ENCODE results near the gene MOB3B.

The MOB3B gene

DNA sequence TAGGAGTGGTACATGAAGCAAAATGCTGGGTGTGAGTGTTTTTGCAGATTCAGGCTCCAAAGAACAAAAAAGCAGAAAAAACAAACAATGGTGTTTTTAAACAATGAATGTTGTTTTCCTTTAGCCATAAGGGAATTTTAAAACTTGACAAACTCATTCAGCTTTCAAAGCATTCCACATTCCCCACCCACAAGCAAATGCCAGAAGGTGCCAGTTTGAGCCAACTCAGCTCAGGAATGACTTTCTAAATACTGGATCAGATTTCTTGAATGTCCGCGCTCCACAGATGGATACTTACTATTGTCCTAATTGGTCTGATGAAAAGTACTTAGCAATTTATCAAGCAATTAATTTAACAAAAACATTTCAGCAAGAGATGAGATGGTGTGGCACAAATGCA, 12.9 kb upstream of the MOB3B start:
- in situ Hi-C loops (cut with HindIII; ENCODE audit: low sequenced_read_pairs) = no loop called here

DNA sequence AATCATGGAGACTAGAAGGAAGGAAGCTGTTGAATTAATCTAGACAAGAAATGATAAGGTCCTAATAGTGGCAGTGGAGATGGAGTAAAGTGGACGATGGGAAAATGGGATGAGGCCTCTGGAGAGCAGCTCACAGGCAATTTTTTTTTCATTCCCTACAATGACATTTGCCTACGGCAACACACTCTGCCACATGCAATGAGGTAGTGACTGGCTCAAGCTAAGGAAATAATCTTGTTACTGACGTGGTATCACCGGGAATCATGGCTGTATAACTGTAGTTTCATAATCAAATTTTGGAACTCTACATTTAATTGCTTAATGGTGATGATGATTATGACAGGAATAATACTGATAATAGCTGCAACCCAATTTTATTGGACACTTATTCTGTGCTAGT, 12.1 kb upstream of the MOB3B start:
- in situ Hi-C loops (cut with HindIII; ENCODE audit: low sequenced_read_pairs) = no loop called here

DNA sequence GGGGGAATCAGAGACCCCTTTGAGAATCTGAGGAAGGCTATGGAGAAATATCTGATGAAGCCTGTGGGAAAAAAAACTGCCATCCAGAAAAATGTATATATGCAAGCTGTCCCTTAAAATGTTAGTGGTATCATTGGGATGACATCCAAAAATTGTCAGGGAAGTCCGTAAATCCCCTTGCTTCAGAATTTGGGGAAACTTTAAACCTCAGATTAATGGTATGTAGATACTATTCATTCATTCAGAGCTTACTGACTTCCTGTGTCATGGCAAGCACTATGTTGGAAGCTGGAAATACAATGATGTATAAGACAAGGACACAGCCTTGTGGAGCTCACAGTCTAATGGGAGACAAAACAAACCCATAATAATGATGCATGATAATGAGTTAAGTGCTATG, 10.9 kb upstream of the MOB3B start:
- in situ Hi-C loops (cut with HindIII; ENCODE audit: low sequenced_read_pairs) = no loop called here

DNA sequence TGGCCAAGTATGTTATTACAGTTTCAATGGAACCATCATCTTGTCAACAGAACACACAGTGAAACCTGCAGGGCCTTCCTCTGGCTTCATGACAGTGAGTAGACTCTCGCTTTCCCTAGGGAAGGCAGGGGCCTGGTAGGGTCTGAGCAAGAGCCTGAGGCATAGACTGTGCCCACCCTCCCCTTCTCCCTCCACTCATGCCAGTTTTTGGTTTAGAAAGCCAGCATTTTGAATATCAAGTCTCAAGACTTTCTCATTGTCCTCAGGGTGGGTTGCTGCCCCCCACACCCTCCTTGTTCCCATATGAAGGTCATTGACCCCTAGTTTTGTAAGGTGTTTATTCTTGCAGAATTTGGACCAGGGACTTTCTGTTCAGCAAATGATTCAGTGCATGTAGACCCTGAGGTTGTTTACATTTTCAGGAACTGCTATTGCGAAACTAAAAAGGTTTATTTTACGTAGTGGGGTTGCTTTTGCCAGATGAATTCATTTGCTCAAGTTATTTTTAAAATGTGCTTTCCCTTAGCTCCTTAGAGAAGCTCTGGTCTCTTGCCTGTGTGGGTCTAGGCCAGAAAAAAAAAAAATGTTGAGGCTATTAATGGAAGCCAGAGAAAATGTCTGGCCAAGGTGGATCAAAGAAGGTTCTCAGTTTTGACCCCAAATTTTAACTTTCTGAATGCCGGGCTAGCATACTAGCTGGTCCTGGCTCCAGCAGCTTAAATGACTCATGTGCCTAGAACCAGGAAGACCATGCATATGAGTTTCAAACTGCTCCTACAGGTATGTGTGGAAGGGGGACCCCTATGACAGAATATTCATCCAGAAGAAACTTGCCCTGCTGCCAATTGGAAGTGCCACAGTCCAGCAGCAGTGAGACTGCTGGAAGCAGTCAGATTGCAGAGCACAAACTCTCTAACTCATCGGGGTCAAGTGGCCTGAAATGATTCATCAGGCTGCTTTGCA, 10.1 kb upstream of the MOB3B start:
- in situ Hi-C loops (cut with HindIII; ENCODE audit: low sequenced_read_pairs) = no loop called here

DNA sequence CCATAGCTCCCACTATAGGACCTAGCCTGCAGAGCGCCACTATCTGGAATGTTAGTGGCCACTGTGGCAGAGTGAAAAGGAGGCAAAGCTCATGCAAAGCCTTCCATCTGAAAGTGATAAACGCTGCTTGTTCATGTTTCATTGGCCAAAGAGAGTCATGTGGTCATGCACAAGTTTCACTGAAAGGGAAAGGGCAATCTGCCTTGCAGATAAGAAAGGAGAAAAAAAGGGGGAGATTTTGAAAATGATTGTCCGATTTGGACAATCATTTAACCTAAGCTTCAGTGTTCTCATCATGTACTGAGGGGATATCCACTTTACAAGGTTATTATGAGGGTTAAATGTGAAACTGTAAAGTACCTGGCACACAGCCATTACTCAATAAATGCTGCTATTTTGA, 9.0 kb upstream of the MOB3B start:
- in situ Hi-C loops (cut with HindIII; ENCODE audit: low sequenced_read_pairs) = no loop called here

DNA sequence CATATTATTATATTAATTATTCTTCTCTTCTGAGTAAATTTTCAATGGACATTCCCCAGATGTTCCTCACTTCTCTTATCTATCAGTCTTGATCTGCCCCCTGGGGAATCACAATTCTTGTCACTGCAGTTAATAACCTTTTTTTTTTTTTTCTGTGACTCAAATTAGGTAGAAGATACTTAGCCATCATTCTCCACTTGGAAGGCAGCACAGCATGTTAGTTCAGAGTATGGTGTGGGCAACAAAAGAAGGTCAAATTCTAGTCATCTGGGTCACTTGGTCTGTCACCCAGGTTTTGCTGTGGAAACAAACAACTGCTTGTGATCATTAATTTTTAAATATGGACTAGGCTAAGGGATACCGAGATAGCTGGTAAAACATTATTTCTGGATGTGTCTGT, 8.1 kb upstream of the MOB3B start:
- in situ Hi-C loops (cut with HindIII; ENCODE audit: low sequenced_read_pairs) = no loop called here

DNA sequence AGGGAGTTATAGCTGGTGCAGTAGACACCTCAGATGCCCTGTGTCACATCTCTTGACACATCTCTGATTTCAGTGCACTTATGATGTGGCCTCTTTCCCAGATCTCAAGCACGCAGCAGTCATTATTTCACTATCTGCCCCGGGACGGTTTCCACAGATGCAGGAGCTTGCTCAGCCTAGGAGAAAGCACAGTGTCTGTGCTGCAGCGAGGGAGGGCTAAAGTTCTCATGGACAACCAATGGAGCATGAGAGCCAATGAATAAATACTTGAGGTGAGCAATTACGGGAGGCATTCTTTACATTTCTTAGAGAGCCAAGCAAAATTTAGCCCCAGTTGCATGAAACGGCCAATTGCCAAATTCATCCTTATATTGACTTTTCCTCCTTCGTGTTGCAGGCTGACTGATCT, 7.4 kb upstream of the MOB3B start:
- in situ Hi-C loops (cut with HindIII; ENCODE audit: low sequenced_read_pairs) = no loop called here

DNA sequence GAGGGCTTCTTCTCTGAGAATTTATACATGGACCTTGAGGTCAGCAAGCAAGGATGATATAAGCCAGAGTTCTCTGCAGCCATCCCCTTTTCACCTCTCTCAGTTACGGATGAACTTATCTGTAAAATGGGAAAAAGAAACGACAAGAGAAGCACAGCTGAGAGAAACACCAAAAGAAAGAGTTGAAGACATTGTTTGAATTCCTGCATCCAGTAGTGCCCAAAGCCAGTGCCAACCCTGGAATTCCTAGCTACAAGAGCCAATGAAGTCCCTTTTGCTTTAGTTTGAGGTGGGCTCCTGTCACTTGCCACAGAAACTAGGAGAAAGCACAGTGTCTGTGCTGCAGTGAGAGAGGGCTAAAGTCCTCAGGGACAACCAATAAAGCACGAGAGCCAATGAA, 6.6 kb upstream of the MOB3B start:
- in situ Hi-C loops (cut with HindIII; ENCODE audit: low sequenced_read_pairs) = no loop called here

DNA sequence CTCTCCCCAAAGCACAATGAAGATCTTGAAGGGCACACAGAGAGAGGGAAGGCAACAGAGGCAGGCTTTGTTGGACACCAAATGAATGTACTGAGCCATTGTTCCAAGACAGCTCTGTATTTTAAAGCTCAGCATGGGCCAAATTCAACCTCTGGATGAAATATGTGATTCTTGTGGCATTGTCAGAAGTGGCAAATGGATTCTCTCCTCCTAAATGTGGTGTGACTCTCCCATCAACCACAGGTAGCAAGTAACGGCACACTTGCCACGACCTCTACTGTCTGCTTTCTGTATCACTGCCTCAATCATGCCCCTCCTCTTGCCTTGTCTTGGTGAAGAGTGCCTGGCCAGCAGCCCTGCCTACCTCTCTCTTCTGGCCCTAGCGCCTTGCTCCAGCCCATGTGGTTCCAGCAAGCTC, 6.1 kb upstream of the MOB3B start:
- in situ Hi-C loops (cut with HindIII; ENCODE audit: low sequenced_read_pairs) = no loop called here

DNA sequence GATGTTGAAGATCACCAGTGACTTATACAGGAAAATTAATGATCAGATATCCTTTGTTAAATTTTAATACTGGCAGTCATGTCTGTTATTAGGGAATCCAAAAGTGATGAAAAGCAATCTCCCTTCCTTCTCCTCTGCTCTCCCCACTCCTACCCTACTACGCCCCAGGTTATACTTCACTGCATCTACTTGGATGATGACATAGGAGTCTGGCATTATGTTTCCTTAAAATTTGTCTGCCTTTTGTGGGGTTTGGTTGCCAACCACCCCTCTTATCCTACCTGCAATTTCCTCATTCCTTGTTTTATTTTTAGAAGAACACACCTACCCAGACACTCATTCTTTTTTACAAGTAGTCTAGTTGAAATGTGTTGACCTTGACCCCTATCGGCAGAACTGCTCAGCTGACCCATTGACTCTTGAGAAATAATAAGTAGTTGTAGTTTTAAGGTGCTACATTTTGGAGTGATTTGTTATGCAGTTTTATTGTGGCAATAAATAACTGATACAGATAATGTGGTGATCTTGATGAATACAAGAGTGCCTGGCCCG, 5.1 kb upstream of the MOB3B start:
- in situ Hi-C loops (cut with HindIII; ENCODE audit: low sequenced_read_pairs) = no loop called here

DNA sequence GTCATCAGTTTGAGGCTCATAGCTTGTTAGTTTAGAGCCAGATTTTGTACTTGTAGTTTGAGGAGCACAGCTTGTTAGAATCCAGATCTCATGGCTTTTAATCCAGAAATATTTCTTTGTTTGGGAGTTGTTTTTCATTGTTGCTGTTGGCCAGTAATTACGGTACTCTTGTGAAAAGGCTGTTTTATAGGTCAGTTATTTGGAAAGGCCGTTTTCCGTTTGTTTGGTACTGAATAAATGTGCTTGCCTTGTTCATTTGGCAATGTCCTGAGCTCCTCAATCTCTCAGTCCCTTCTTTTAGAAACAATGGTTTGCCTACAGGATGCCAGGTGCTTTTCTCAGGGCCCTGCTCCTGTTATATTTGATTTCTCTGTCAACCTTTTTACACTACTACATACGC, 4.5 kb upstream of the MOB3B start:
- in situ Hi-C loops (cut with HindIII; ENCODE audit: low sequenced_read_pairs) = no loop called here

DNA sequence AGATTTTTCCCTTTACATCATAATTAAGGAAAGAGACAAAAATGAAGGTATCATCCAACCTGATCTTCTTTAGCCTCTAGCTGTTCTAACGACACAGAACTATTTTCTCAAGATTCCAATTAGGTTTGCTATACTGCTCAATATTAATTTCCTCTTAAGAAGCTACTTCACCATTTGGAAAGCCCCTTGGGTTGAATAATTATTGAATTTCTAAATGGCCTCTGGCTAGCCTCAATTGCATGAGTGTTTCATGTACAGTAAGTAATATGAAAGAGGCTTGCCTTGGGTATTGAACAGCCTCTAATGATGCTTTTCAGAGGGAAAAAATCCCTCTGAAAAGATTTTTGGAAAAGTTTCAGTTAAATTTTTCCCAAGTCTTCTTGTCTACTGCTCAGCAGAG, 3.7 kb upstream of the MOB3B start:
- in situ Hi-C loops (cut with HindIII; ENCODE audit: low sequenced_read_pairs) = no loop called here

DNA sequence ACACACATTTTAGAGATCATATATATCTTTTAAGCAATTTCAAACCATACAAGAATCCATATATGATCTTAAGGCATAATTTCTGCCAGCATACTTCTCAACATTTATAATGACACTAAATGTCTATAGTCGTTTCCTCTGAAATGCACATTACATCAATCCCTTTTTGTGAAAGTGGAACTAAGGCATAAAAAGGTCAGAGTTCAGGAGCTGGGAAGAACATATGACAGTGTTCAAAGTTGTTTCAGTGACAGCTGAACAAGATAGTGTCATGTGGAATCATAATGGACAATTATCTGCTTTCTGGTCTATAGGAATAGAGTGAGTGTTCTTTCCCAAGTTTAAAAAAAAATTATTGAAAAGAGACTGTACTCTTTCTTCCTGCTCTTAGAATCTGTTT, 2.4 kb upstream of the MOB3B start:
- in situ Hi-C loops (cut with HindIII; ENCODE audit: low sequenced_read_pairs) = no loop called here

DNA sequence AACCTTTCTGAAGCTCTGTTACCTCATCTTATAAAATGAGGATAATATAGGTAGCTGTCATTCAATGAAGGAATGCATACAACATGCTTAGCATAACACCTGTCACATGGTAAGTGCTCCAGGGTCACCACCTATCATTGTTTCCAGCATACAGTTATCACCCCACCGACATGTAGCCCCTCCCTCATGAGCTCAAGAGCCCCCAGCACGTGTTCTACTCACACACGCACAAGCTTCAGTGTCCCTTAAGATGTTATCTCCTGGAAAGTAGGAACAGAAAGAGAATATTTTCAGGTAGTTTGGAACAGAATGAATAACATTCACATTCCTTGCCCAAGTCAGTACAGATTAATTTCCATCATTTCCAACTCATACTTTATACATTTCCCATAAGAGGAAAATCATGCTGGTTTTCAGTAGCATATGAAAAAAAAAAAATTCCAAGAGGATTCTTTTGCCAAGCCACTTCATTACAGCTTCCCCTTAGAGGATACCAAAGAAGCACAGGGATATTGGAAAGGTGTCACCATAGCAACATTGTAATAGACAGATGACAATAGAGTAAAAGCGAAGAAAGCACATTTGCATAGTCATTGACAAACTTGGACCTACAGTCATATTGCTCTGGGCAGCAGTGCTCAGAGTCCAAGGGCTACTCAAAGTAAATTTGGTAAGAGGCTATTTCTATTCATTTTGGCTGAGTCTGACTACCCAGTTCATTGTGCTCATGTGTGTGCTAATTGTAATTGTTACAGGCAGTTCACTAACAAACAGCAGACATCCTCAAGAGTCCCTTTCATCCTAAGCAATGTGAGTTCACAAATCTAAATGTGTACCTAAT, 1.5 kb upstream of the MOB3B start:
- in situ Hi-C loops (cut with HindIII; ENCODE audit: low sequenced_read_pairs) = no loop called here

DNA sequence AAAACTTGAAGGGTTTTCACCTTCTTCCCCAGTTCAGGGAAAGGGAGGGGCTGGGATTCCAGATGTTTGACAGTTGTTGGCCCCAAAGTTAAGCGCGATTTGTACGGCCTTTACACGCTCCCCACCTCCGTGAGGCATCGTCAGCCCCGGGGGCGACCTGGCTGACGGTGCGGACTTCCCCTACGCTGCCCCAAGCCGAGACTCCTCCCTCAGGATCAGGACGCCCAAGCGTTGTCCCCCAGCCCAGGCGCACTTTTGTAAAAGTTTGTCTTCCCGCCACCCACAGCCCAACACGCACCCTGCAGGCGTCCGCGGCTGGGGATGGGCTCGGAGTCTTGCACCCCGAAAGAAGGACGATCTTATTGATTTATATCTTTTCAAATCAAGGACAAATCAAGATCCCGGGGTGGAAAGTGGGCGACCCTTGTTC, 713 bp downstream of the MOB3B start:
- in situ Hi-C loops (cut with HindIII; ENCODE audit: low sequenced_read_pairs) = no loop called here

DNA sequence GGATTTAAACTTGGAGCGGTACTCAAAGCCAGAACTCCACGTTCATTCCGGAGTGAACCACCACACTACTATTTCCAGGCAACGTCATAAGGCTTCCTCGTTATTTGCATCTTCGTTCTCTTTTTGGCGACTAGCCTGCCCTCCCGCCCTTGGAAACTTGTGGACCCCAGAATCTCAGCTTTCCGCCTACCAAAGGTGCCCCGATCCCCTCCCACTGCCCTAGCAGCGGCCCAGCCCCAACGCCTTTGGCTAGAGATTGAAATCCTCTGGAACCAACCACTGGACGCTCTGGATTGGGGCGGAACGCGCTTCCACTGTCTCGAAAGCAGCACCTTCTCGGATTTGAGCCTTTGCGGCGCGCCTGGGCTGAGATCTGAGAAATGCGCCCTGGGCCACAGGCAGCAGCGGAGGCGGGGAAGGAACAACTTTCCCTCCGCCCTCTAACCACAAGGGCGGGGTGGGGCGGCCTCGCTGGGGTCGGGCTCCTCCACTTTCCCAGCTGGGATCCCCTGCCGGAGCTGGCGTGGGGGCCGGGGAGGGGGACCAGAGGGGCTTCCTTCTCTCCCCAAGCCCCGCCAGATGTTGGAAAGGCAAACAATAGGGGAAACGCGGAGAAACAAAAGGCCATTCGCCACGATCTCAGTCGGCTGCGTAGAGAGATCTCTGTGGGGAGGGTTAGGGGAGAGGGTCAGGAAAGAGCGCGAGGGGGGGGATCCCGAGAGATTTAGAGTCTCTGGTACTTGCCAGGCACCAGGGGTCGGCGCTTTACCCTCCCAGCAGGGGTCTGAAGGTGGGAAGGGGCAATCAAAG, 1.3 kb downstream of the MOB3B start:
- in situ Hi-C loops (cut with HindIII; ENCODE audit: low sequenced_read_pairs) = no loop called here

DNA sequence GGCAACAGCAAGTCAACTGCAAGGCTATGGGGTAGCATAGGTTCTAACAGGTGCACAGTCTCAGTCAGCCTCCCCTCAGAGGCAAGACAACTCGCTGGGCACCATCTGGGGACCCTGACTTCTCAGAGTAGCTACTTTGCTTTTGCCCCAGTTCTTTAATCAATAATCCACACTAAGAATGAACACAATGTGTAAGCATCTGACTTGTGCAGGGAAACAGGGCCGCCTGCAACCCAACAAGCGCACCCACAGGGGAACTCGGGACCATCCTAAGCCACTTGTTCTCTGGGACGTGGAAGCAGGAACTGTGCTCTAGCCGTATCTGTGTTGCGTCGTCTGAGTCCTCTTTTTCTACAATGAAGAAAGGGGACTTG, 1.9 kb downstream of the MOB3B start:
- in situ Hi-C loops (cut with HindIII; ENCODE audit: low sequenced_read_pairs) = no loop called here

DNA sequence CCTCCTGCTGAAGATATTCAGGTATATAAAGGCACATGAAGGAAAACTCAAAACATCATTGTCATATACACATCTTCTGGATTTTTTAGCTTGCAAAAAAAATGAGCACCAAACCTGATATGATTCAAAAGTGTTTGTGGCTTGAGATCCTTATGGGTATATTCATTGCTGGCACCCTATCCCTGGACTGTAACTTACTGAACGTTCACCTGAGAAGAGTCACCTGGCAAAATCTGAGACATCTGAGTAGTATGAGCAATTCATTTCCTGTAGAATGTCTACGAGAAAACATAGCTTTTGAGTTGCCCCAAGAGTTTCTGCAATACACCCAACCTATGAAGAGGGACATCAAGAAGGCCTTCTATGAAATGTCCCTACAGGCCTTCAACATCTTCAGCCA, 5.4 kb downstream of the MOB3B start, which contains the start of gene IFNK:
IFNK (plus strand) TSS at position 55 of the 400 bp plus-strand sequence; CDS start at position 102, 47 bp downstream.
- in situ Hi-C loops (cut with HindIII; ENCODE audit: low sequenced_read_pairs) = no loop called here

DNA sequence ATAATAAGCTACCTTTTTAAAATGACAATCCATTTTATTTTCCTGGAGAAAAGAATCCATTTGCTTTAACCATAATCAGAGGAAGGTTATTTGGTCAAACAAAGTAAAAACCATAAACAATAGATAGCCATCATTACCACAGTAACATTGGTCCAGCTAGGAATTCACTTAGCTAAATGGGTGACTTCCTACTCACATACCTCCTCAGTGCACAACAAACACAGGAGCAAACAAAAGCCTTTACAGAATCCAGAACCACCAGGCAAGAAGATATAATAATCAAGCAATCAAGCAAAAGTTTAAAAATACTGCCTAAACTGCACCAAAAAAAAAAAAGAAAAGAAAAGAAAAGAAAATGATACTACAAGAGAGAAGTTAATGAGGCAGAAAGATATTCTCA, 6.5 kb downstream of the MOB3B start:
- in situ Hi-C loops (cut with HindIII; ENCODE audit: low sequenced_read_pairs) = no loop called here

DNA sequence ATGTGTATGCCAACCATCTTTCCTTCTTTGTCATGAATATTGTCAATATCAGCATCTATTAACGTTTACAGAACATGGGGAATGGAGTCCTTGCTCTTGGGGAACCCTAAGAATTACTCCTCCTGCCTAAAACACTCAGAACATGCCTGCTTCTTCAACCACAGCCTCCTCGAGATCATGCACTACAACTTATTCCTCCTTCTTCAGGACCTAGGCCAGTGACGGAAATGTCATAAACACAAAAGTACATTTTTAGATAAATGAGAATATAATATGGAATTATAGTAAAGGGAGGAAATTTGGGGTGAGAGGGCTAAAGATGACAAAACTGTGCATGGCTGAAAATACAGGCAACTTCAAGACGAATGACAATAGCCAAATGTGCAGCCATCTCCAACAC, 8.6 kb downstream of the MOB3B start:
- in situ Hi-C loops (cut with HindIII; ENCODE audit: low sequenced_read_pairs) = no loop called here

Data from DLD1 (cell line).